GM23338 (cell line): Measurements from ENCODE around the gene USH2A. TPM values are rescaled to one million over a fixed set of nuclear protein-coding genes. Genes with fewer than 3 reads are reported as not detected.

ENCODE experiments used
- ATAC-seq: fragments of 200-7000 bp; cut with Tn5 transposase; 3 replicates; pipeline ENCODE4 v1.9.1; 2020
- DNase-seq: peaks from one replicate; pipeline ENCODE4 v3.0.0-alpha.2; 2015; ENCODE audit warnings: low spot score
- H2AFZ ChIP-seq: fragments of 200-600 bp; sonication (generic); 2 replicates; pipeline ENCODE4 v1.8.0; 2016; ENCODE audit warnings: antibody characterized with exemption, mild to moderate bottlenecking, moderate library complexity
- H3F3A ChIP-seq: fragments of 200-600 bp; sonication (generic); replicated peaks from 2 replicates; pipeline ENCODE4 v1.8.0; 2017; ENCODE audit warnings: antibody characterized with exemption, mixed run types, low read depth
- H3K27ac ChIP-seq: fragments of 200-600 bp; sonication (generic); 2 replicates; pipeline ENCODE4 v1.6.1; 2016; ENCODE audit warnings: low read depth
- H3K27me3 ChIP-seq: fragments of 200-600 bp; sonication (generic); 2 replicates; pipeline ENCODE4 v1.8.0; 2016; ENCODE audit warnings: mild to moderate bottlenecking, mixed run types, moderate library complexity; ENCODE audit not compliant: insufficient read depth
- H3K36me3 ChIP-seq: fragments of 200-600 bp; sonication (generic); 2 replicates; pipeline ENCODE4 v1.8.0; 2016; ENCODE audit warnings: mild to moderate bottlenecking; ENCODE audit not compliant: insufficient read depth
- H3K4me1 ChIP-seq: fragments of 200-600 bp; sonication (generic); 2 replicates; pipeline ENCODE4 v1.8.0; 2016; ENCODE audit warnings: mild to moderate bottlenecking, moderate library complexity; ENCODE audit not compliant: insufficient read depth
- H3K4me2 ChIP-seq: fragments of 200-600 bp; sonication (generic); 2 replicates; pipeline ENCODE4 v1.7.1; 2017; ENCODE audit warnings: mixed run types
- H3K4me3 ChIP-seq: fragments of 200-600 bp; sonication (generic); 2 replicates; pipeline ENCODE4 v1.6.1; 2016; ENCODE audit warnings: mixed run types
- H3K79me2 ChIP-seq: fragments of 200-600 bp; sonication (generic); replicated peaks from 2 replicates; pipeline ENCODE4 v1.8.0; 2017; ENCODE audit warnings: mild to moderate bottlenecking; ENCODE audit not compliant: insufficient read depth
- H3K9me2 ChIP-seq: fragments of 200-600 bp; sonication (generic); 2 replicates; pipeline ENCODE4 v1.8.0; 2017; ENCODE audit not compliant: insufficient read depth
- H4K20me1 ChIP-seq: fragments of 200-600 bp; sonication (generic); replicated peaks from 2 replicates; pipeline ENCODE4 v1.8.0; 2017; ENCODE audit warnings: mild to moderate bottlenecking; ENCODE audit not compliant: insufficient read depth
- H3K27ac Mint-ChIP-seq: 2 replicates; pipeline ENCODE4 v1.8.0; 2020; ENCODE audit warnings: inconsistent platforms, mild to moderate bottlenecking, moderate library complexity, mixed read lengths
- H3K27me3 Mint-ChIP-seq: 3 replicates; pipeline ENCODE4 v1.8.0; 2022; ENCODE audit warnings: low read depth, mild to moderate bottlenecking, moderate library complexity, mixed read lengths, inconsistent platforms; ENCODE audit not compliant: insufficient read depth, poor library complexity
- H3K36me3 Mint-ChIP-seq: 3 replicates; pipeline ENCODE4 v1.8.0; 2021; ENCODE audit warnings: low read depth, mild to moderate bottlenecking, inconsistent platforms, moderate library complexity, mixed read lengths
- H3K4me1 Mint-ChIP-seq: 3 replicates; pipeline ENCODE4 v1.8.0; 2020; ENCODE audit warnings: mild to moderate bottlenecking, inconsistent platforms, mixed read lengths
- H3K4me3 Mint-ChIP-seq: 3 replicates; pipeline ENCODE4 v1.8.0; 2021; ENCODE audit warnings: moderate library complexity, mild to moderate bottlenecking, inconsistent platforms, mixed read lengths
- H3K9me3 Mint-ChIP-seq: 3 replicates; pipeline ENCODE4 v1.8.0; 2020; ENCODE audit warnings: moderate library complexity, mild to moderate bottlenecking, inconsistent platforms, mixed read lengths
- CREB1 ChIP-seq: fragments of 250-450 bp; sonication (Bioruptor Pico); IDR thresholded peaks from 2 replicates; pipeline ENCODE4 v1.5.0; 2020; ENCODE audit warnings: low read depth, mild to moderate bottlenecking, moderate library complexity
- CTCF ChIP-seq, 2 experiments: fragments of 200-600 bp in 1 of 2; sonication (generic) in 1 of 2; conservative IDR thresholded peaks; 2 replicates each; pipeline versions ENCODE4 v1.5.1 to v1.6.1; 2016 to 2017; ENCODE audit warnings: antibody characterized with exemption in 2 of 2, low read depth in 2 of 2, mild to moderate bottlenecking in 2 of 2, moderate library complexity in 1 of 2
- EZH2 ChIP-seq: fragments of 200-600 bp; sonication (generic); IDR thresholded peaks from one replicate; pipeline ENCODE4 v1.8.0; 2017; ENCODE audit warnings: antibody characterized with exemption, mild to moderate bottlenecking, low read depth; ENCODE audit not compliant: unreplicated experiment
- EZH2phosphoT487 ChIP-seq: fragments of 200-600 bp; sonication (generic); IDR thresholded peaks from one replicate; pipeline ENCODE4 v1.8.1; 2018; ENCODE audit warnings: antibody characterized with exemption; ENCODE audit not compliant: unreplicated experiment
- JUNB ChIP-seq: IDR thresholded peaks from one replicate; pipeline ENCODE4 v1.6.1; 2016; ENCODE audit warnings: antibody characterized with exemption; ENCODE audit not compliant: unreplicated experiment
- NANOG ChIP-seq: IDR thresholded peaks from 2 replicates; pipeline ENCODE4 v1.6.1; 2016; ENCODE audit warnings: antibody characterized with exemption, borderline replicate concordance
- POLR2AphosphoS5 ChIP-seq: IDR thresholded peaks from 2 replicates; pipeline ENCODE4 v1.6.1; 2016; ENCODE audit warnings: antibody characterized with exemption, low read depth
- REST ChIP-seq: IDR thresholded peaks from one replicate; pipeline ENCODE4 v1.6.1; 2018; ENCODE audit warnings: antibody characterized with exemption; ENCODE audit not compliant: unreplicated experiment
- ZNF331 ChIP-seq: fragments of 250-450 bp; sonication (Bioruptor Pico); IDR thresholded peaks from 2 replicates; pipeline ENCODE4 v1.5.0; 2020; ENCODE audit warnings: low read depth, mild to moderate bottlenecking, moderate library complexity
- ZNF462 ChIP-seq: fragments of 250-450 bp; sonication (Bioruptor Pico); IDR thresholded peaks from 2 replicates; pipeline ENCODE4 v1.5.0; 2020; ENCODE audit warnings: mild to moderate bottlenecking, moderate library complexity
- polyA plus RNA-seq: library from polyadenylated mRNA; unstranded; fragments of >200 nt; fragmentation: Nextera tagmentation; extraction: Ambion mirVana; gene quantifications from 2 replicates; pipeline ENCODE4 v1.2.1, GENCODE V29; 2016
- total RNA-seq: library from RNA; depleted of rRNA; stranded (reverse); fragments of >200 nt; shearing (Covaris generic); gene quantifications from 2 replicates; pipeline ENCODE4 v1.2.3, GENCODE V29; 2014

USH2A gene
- total and polyA plus RNA-seq, 2 experiments from 2014 or later, result 0.03 TPM

- TF ChIP-seq CTCF (conservative IDR thresholded peaks at IDR 0.05; ENCODE audit: low read depth in 2 of 2) (no peak), EZH2 (no peak), JUNB (no peak), ZNF462 (CRISPR knock-in tag) (no peak), REST (no peak), ZNF331 (no peak), POLR2AphosphoS5 (no peak), CREB1 (CRISPR knock-in tag) (no peak), NANOG (no peak), EZH2phosphoT487 (no peak)
- H3K79me2 ChIP-seq, result no peaks in the 10 kb centered on the region
- no peaks in the 10 kb centered on the region for H3F3A ChIP-seq
- ATAC-seq (no peak), DNase-seq (no peak)
- H3K36me3 ChIP-seq, result no peaks in the 10 kb centered on the region
- H3K27ac Mint-ChIP-seq, result no peak overlapping the region
- no peak overlapping the region for H3K4me3 Mint-ChIP-seq
- H2AFZ ChIP-seq, result 0 out of 2 replicates have a peak overlapping the region, but pooled peaks have one; percentile 48
- no peak overlapping the region for H3K4me3 ChIP-seq
- H3K4me1 ChIP-seq, result peaks cover 12% of the 10 kb centered on the region
- H3K27ac ChIP-seq, result no peak overlapping the region
- H3K4me2 ChIP-seq, result no peak overlapping the region
- H3K9me3 Mint-ChIP-seq, result no peaks in the 10 kb centered on the region
- peaks cover 2% of the 10 kb centered on the region for H3K27me3 Mint-ChIP-seq
- H4K20me1 ChIP-seq, result no peaks in the 10 kb centered on the region
- H3K27me3 ChIP-seq, result no peaks in the 10 kb centered on the region
- peaks cover 15% of the 10 kb centered on the region for H3K4me1 Mint-ChIP-seq
- H3K9me2 ChIP-seq, result 0 out of 2 replicates have a peak, but pooled peaks cover 4% of the 10 kb centered on the region
- H3K36me3 Mint-ChIP-seq, result no peaks in the 10 kb centered on the region; the same call in 2 of the 3 replicates
These were observed 779.5 kb downstream of the USH2A start for GRCh38 chr1:215643592-215644321.
